Measurements from ENCODE around the gene SFXN5. TPM values are rescaled to one million over a fixed set of nuclear protein-coding genes. Genes with fewer than 3 reads are reported as not detected.

The SFXN5 gene
- total and polyA plus RNA-seq, 2 of the 4 experiments (the other 2 are of a cell fraction): 8.6 to 17.0 TPM

DNA sequence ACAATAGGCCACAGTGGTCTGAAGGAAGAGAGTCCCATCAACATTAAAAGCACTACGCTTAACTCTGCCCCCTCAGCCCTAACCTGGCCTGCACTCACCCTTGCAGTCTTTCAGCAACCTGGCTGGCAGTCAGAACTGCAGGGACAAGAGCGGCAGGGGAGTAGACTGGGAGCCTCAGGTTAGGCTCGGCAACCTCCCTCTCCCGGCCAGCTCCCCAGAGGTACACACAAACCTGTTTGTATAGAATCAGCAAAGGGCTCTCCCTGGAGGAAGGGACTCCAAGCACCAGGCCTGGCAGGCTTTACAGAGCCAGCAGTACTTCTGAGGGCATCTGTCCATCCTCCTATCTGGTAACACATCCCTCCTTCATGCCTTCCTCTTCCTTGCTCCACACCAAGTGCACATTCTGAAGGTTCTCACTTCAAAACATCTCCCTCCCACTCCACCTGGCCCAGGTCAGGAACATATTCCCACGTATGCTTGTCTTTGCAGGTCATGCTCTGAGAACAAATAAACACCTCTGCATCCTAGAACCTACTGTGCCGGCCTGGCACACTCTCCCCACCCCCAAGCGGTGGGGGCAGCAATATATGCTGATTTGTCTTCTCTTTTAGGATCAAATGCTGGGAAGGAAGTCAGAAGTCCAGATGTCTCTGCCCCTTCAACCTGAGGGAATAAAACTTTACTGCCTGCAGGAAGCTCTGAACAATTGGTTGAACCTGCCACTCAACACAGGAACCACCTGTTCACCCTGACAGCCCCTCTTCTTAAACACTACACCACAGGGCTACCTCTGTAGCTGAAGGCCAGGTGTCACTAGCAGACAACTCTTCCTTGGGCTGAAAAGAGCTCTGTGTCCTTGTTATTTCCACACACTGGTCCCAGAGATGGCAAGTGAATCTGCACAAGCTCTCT lies 12.6 kb upstream of the SFXN5 start (continued):
- TF ChIP-seq MXI1 (IDR thresholded peaks at IDR 0.05; ENCODE audit: borderline replicate concordance, low read depth, low read length) (no peak), POLR2A (IDR thresholded peaks at IDR 0.05; ENCODE audit: low read depth, low read length) (no peak)

DNA sequence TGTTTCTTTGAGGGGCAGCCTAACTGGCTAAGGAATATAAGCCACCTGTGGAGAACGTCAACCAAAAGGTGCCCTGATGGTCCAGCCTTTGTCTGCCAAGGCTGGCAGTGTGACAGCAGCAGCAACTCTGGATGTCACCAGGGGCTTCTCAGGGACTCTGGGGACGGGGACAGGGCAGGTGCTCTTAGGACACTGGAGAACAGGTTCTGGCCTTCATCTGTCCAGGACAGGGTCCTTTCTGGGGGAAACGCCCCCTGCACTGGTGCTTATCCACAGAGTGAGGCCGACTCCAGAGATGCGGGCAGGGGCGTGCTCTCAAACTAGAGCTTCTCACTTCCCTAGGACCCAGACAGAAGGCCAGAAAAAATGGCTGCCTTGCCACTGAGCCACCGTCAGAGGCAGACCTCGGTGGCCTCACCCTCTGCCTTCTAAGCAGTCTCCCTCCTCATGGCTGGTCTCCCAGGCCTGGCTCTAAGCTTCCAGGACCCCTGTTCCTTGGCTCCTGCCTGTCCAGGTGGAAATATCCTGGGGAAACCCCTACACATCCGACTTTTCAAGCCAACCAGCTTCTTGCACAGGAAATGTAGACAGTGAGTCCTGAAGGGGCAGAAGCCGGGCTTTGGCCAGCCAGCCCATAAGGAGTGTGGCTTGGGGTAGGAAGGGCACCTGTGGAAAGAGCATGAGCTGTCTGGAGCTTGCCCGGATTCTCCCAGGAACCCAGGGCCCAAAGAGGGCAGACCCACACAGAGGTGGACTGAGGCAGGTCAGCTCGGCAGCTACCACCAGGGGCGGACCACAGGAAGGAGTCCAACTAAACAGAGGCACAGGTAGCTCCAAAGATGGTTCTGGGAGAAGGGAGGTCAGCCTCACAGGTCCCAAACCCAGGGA lies 11.3 kb upstream of the SFXN5 start:
- H3K14ac ChIP-seq (replicated peaks; ENCODE audit: low read depth, low read length): no peak overlapping the region
- no peaks in the 10 kb centered on the region for H3K27me3 ChIP-seq (ENCODE audit: control insufficient read depth, insufficient read depth, low read length)
- no peak overlapping the region for H2BK5ac ChIP-seq (ENCODE audit: low read depth, low read length, poor library complexity, severe bottlenecking)
- no peak for DNase-seq
- H3K4ac ChIP-seq (ENCODE audit: low read depth, low read length): no peak overlapping the region
- no peak for ATAC-seq (ENCODE audit: low read depth)
- BruUV-seq (replicated peaks): no TSS peak
- no peaks in the 10 kb centered on the region for H3K9me3 ChIP-seq (ENCODE audit: control insufficient read depth, insufficient read depth, low read length)
- H3K18ac ChIP-seq (ENCODE audit: low read depth, low read length): no peak overlapping the region
- in situ Hi-C loops (cut with MboI; ENCODE audit: low sequenced_read_pairs) (no loop called here), intact Hi-C loops (cut with micrococcal nuclease) (no loop called here), dilution Hi-C loops (cut with HindIII; ENCODE audit: low sequenced_read_pairs, unreplicated experiment) (no loop called here)
- H4K8ac ChIP-seq (ENCODE audit: low read depth in 2 of 2, low read length in 2 of 2): no peak overlapping the region
- no peak overlapping the region for H3K9ac ChIP-seq (ENCODE audit: low read depth, low read length)
- no peak overlapping the region for H2AK9ac ChIP-seq (replicated peaks; ENCODE audit: low read depth, low read length, poor library complexity)
- no peak overlapping the region for H3K56ac ChIP-seq (ENCODE audit: extremely low read depth, insufficient read depth, low read length)
- no peak overlapping the region for H2BK20ac ChIP-seq (ENCODE audit: low read depth, low read length)
- H4K91ac ChIP-seq (ENCODE audit: insufficient read depth, low read depth, low read length): no peak overlapping the region
- no peak overlapping the region for H2BK120ac ChIP-seq (ENCODE audit: low read depth, low read length)
- 83% methylated on average over 4 of the region's 13 CpGs; no CpG with 5 or more reads in 1 of the 2 experiments for whole genome bisulfite sequencing, 2 experiments (ENCODE audit: extremely low coverage in 2 of 2, insufficient read length in 1 of 2)
- no peak overlapping the region for H2AK5ac ChIP-seq (ENCODE audit: low read depth, low read length)
- H3K4me1 ChIP-seq (ENCODE audit: control insufficient read depth, insufficient read depth, low read length): peaks cover 12% of the 10 kb centered on the region
- H3K36me3 ChIP-seq (ENCODE audit: control insufficient read depth, insufficient read depth, low read length): peaks cover 49% of the 10 kb centered on the region
- ChIA-PET CTCF (no interaction called here), POLR2A (ENCODE audit: unreplicated experiment) (no interaction called here)
- no peak overlapping the region for H3K23ac ChIP-seq (ENCODE audit: low read depth, low read length)
- H2AFZ ChIP-seq (replicated peaks; ENCODE audit: low read length, poor library complexity): no peak overlapping the region
- H3K79me1 ChIP-seq (ENCODE audit: low read depth in 1 of 2, low read length in 2 of 2): peaks cover 25 to 87% of the 10 kb centered on the region in 2 experiments
- no peak overlapping the region for H3K4me2 ChIP-seq (ENCODE audit: low read depth, low read length)
- H3K4me3 ChIP-seq (ENCODE audit: insufficient read depth, low read depth, low read length): no peak overlapping the region
- H2BK15ac ChIP-seq (ENCODE audit: low read depth, low read length): no peak overlapping the region
- H4K5ac ChIP-seq (ENCODE audit: low read depth, low read length): no peak overlapping the region
- H4K20me1 ChIP-seq (ENCODE audit: insufficient read depth, low read length): peaks cover 75% of the 10 kb centered on the region
- TF ChIP-seq BHLHE40 (IDR thresholded peaks at IDR 0.05; ENCODE audit: low read depth, low read length) (no peak), MAFK (IDR thresholded peaks at IDR 0.05; ENCODE audit: low read depth, low read length) (no peak), SMC3 (IDR thresholded peaks at IDR 0.05; ENCODE audit: low read depth, low read length) (no peak), RCOR1 (IDR thresholded peaks at IDR 0.05; ENCODE audit: insufficient replicate concordance, low read length) (no peak), CEBPB (IDR thresholded peaks at IDR 0.05; ENCODE audit: low read depth, low read length) (no peak), MAZ (IDR thresholded peaks at IDR 0.05; ENCODE audit: borderline replicate concordance, low read depth, low read length) (no peak)
- TF ChIP-seq, protein P1, sequence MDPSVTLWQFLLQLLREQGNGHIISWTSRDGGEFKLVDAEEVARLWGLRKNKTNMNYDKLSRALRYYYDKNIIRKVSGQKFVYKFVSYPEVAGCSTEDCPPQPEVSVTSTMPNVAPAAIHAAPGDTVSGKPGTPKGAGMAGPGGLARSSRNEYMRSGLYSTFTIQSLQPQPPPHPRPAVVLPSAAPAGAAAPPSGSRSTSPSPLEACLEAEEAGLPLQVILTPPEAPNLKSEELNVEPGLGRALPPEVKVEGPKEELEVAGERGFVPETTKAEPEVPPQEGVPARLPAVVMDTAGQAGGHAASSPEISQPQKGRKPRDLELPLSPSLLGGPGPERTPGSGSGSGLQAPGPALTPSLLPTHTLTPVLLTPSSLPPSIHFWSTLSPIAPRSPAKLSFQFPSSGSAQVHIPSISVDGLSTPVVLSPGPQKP (IDR thresholded peaks at IDR 0.05; ENCODE audit: borderline replicate concordance, low read depth, low read length): no peak
- TF ChIP-seq, protein P2, sequence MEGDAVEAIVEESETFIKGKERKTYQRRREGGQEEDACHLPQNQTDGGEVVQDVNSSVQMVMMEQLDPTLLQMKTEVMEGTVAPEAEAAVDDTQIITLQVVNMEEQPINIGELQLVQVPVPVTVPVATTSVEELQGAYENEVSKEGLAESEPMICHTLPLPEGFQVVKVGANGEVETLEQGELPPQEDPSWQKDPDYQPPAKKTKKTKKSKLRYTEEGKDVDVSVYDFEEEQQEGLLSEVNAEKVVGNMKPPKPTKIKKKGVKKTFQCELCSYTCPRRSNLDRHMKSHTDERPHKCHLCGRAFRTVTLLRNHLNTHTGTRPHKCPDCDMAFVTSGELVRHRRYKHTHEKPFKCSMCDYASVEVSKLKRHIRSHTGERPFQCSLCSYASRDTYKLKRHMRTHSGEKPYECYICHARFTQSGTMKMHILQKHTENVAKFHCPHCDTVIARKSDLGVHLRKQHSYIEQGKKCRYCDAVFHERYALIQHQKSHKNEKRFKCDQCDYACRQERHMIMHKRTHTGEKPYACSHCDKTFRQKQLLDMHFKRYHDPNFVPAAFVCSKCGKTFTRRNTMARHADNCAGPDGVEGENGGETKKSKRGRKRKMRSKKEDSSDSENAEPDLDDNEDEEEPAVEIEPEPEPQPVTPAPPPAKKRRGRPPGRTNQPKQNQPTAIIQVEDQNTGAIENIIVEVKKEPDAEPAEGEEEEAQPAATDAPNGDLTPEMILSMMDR (conservative IDR thresholded peaks at IDR 0.05; ENCODE audit: low read depth, low read length): no peak
- peaks cover 6% of the 10 kb centered on the region; the same call in 1 of the 2 replicates for H3K9me1 ChIP-seq (ENCODE audit: insufficient read depth, low read length)
- no peak overlapping the region for H3K27ac ChIP-seq (ENCODE audit: insufficient read depth, low read length)

All from IMR-90 (cell line).